ENCODE data around the gene ADARB2. TPM values are rescaled to one million over a fixed set of nuclear protein-coding genes. Genes with fewer than 3 reads are reported as not detected.

ADARB2 gene
- total RNA-seq, 1 donor from 2014 or later, result not detected

GRCh38 chr10:1509011-1509530 lies 228.3 kb downstream of the ADARB2 start:
- ATAC-seq (ENCODE audit: poor library complexity) (no peak), DNase-seq (no peak)
- intact Hi-C loops (cut with DNase I), result no loop called here

GRCh38 chr10:1508096-1508495 lies 229.2 kb downstream of the ADARB2 start:
- intact Hi-C loops (cut with DNase I), result no loop called here
- ATAC-seq (ENCODE audit: poor library complexity) (no peak), DNase-seq (no peak)

- intact Hi-C loops (cut with DNase I), result no loop called here
- DNase-seq (no peak), ATAC-seq (ENCODE audit: poor library complexity) (no peak)
Measured at GRCh38 chr10:1507436-1507835, 229.9 kb downstream of the ADARB2 start.

- no peak for DNase-seq
- intact Hi-C loops (cut with DNase I), result no loop called here
- ATAC-seq (ENCODE audit: poor library complexity), result no peak
Measured at GRCh38 chr10:1504940-1505339, 232.4 kb downstream of the ADARB2 start.

- intact Hi-C loops (cut with DNase I), result no loop called here
- DNase-seq, result no peak
- ATAC-seq (ENCODE audit: poor library complexity), result no peak
Measured at GRCh38 chr10:1504286-1504685, 233.0 kb downstream of the ADARB2 start.

- DNase-seq (no peak), ATAC-seq (ENCODE audit: poor library complexity) (no peak)
- intact Hi-C loops (cut with DNase I), result no loop called here
Measured at GRCh38 chr10:1502451-1502850, 234.9 kb downstream of the ADARB2 start.

- intact Hi-C loops (cut with DNase I), result no loop called here
Measured at GRCh38 chr10:1499359-1499957, 237.9 kb downstream of the ADARB2 start.

GRCh38 chr10:1498746-1499358 lies 238.5 kb downstream of the ADARB2 start:
- ATAC-seq (ENCODE audit: poor library complexity), result no peak
- no peak for DNase-seq
- intact Hi-C loops (cut with DNase I), result no loop called here

More at GRCh38 chr10:1499359-1499957, 237.9 kb downstream of the ADARB2 start:
- ATAC-seq (ENCODE audit: poor library complexity), result no peak
- DNase-seq, result no peak

GRCh38 chr10:1495915-1496517 lies 241.3 kb downstream of the ADARB2 start:
- intact Hi-C loops (cut with DNase I), result no loop called here

GRCh38 chr10:1492641-1493040 lies 244.7 kb downstream of the ADARB2 start:
- DNase-seq, result no peak
- ATAC-seq (ENCODE audit: poor library complexity), result no peak
- intact Hi-C loops (cut with DNase I), result no loop called here

More at GRCh38 chr10:1495915-1496517, 241.3 kb downstream of the ADARB2 start:
- DNase-seq, result no peak
- no peak for ATAC-seq (ENCODE audit: poor library complexity)

GRCh38 chr10:1491901-1492300 lies 245.4 kb downstream of the ADARB2 start:
- intact Hi-C loops (cut with DNase I), result no loop called here
- no peak for ATAC-seq (ENCODE audit: poor library complexity)
- no peak for DNase-seq

GRCh38 chr10:1489801-1490200 lies 247.5 kb downstream of the ADARB2 start:
- DNase-seq (no peak), ATAC-seq (ENCODE audit: poor library complexity) (no peak)
- intact Hi-C loops (cut with DNase I), result no loop called here

- intact Hi-C loops (cut with DNase I), result no loop called here
- ATAC-seq (ENCODE audit: poor library complexity) (no peak), DNase-seq (no peak)
Measured at GRCh38 chr10:1488970-1489548, 248.3 kb downstream of the ADARB2 start.

- ATAC-seq (ENCODE audit: poor library complexity) (no peak), DNase-seq (no peak)
- intact Hi-C loops (cut with DNase I), result no loop called here
Measured at GRCh38 chr10:1486841-1487687, 250.3 kb downstream of the ADARB2 start.

- DNase-seq (no peak), ATAC-seq (ENCODE audit: poor library complexity) (no peak)
- intact Hi-C loops (cut with DNase I), result no loop called here
Measured at GRCh38 chr10:1485357-1485756, 252.0 kb downstream of the ADARB2 start.

- intact Hi-C loops (cut with DNase I), result no loop called here
- no peak for DNase-seq
- ATAC-seq (ENCODE audit: poor library complexity), result no peak
Measured at GRCh38 chr10:1483826-1484225, 253.5 kb downstream of the ADARB2 start.

- intact Hi-C loops (cut with DNase I), result no loop called here
- no peak for ATAC-seq (ENCODE audit: poor library complexity)
Measured at GRCh38 chr10:1483246-1483645, 254.1 kb downstream of the ADARB2 start.

GRCh38 chr10:1477578-1477977 lies 259.7 kb downstream of the ADARB2 start:
- DNase-seq (no peak), ATAC-seq (ENCODE audit: poor library complexity) (no peak)
- intact Hi-C loops (cut with DNase I), result no loop called here

More at GRCh38 chr10:1483246-1483645, 254.1 kb downstream of the ADARB2 start:
- no peak for DNase-seq

GRCh38 chr10:1476455-1476803 lies 260.9 kb downstream of the ADARB2 start:
- DNase-seq (no peak), ATAC-seq (ENCODE audit: poor library complexity) (no peak)
- intact Hi-C loops (cut with DNase I), result no loop called here
